Esophagus muscularis mucosa (tissue), 3 donors: ENCODE measurements around the gene INTS7.

Experiments
- CTCF ChIP-seq, 3 experiments: fragments of 200-600 bp in 2 of 3; fragments of 450-650 bp in 1 of 3; sonication (generic) in 2 of 3; IDR thresholded peaks; one replicate each; pipeline ENCODE4 v1.5.1; 2017 to 2019; ENCODE audit warnings: antibody characterized with exemption in 3 of 3, mild to moderate bottlenecking in 2 of 3, moderate library complexity in 1 of 3
- EP300 ChIP-seq: sonication (generic); formaldehyde crosslinking; IDR thresholded peaks from one replicate; pipeline ENCODE4 v1.6.1; 2017; ENCODE audit warnings: antibody characterized with exemption

DNA sequence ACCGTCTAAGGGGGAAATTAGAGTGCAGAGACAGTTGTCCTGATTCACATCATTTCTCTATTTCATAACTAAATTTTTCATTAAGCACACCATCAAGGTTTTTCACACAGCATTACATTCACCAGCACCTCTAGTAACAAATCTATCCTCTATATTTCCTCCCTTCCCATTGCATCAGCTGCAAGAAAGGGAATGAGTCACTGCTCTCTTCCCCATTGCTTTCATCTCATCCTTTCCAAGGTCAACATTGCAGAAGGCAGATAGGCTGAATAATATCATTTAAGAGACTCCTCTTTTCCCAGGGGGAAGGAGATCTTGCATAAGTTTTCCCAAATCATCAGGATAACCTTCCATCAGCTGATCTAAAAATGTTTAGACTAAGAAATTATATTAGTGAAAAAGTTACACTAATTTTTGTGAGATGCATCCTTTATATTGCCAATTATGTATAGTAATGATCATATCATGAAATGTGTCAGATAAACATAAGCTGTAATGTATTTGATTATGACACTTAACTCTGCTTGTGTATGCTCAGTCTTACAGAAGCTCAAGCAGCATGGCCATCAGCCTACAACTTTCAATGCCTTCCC is 4.3 kb downstream of the INTS7 start:
- TF ChIP-seq CTCF (IDR thresholded peaks at IDR 0.05) (no peak), EP300 (no peak)
